ENCODE results near the gene MUC6.

Gene MUC6

DNA sequence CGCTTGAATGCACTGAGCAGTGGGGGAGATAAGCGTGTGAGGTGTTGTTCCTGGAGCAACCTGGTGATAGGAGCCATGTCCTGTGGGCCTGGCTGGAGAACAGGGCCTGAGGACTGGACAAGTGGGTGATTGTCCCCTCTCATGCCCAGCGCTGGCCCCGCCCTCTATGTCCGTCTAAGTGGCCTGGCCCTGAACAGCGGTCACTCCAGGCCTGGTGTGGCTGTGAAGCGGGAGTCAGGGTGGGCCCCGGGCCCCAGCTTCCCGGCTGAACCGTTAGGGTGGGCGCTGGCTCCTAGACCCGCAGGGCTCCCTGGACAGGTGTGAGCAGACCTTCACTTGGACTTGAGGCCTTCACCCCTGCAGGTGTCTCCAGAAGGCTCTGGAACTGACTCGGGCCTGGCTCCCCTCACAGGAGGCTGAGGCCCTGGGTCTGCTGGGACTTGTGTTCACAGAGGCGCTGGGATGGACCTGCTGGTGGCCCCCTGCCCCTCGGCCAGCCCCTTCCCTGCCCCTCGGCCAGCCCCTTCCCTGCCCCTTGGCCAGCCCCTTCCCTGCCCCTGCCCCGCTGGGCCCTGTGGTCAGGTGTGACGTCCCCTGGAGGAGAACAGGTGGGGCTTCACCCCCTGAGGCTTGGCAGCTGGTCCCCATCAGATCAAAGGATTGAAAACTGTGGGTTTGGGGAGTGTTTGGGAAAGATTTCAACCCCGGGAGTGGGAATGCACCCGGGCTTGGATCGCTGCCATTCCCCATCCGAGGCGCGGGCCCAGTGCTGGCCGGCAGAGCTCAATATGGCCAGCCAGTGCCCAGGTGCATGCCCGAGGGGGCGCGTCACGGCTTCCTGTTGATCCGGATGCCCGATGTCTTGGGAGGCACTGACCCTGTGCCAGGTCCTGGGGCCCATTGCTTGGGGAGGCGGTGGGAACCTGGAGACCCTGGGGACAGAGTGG is 3.2 kb upstream of the MUC6 start:
- H3K4me3 ChIP-seq (ENCODE audit: low read length), result no peak overlapping the region
- TF ChIP-seq, protein P1, sequence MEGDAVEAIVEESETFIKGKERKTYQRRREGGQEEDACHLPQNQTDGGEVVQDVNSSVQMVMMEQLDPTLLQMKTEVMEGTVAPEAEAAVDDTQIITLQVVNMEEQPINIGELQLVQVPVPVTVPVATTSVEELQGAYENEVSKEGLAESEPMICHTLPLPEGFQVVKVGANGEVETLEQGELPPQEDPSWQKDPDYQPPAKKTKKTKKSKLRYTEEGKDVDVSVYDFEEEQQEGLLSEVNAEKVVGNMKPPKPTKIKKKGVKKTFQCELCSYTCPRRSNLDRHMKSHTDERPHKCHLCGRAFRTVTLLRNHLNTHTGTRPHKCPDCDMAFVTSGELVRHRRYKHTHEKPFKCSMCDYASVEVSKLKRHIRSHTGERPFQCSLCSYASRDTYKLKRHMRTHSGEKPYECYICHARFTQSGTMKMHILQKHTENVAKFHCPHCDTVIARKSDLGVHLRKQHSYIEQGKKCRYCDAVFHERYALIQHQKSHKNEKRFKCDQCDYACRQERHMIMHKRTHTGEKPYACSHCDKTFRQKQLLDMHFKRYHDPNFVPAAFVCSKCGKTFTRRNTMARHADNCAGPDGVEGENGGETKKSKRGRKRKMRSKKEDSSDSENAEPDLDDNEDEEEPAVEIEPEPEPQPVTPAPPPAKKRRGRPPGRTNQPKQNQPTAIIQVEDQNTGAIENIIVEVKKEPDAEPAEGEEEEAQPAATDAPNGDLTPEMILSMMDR (IDR thresholded peaks at IDR 0.05; ENCODE audit: insufficient read depth, low read depth, low read length, missing control alignments), result no peak
- no peak for DNase-seq (ENCODE audit: low read depth)

DNA sequence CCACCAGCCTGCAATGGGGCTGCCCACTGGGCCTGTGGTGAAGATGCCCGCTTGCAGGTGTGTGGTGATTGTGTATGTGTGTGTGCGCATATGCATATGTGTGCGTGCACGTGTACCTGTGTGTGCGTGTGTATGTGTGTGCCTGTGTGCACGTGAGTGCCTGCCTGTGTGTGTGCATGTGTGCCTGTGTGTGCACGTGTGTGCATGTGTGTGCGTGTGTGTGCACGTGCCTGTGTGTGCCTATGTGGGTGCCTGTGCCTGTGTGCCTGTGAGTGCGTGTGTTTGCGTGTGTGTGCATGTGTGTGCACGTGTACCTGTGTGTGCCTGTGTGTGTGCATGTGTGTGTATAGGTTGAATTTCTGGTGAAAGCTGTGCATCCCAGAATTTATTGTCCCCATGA is 2.4 kb upstream of the MUC6 start:
- H3K4me3 ChIP-seq (ENCODE audit: low read length), result no peak overlapping the region
- TF ChIP-seq, protein P1 (IDR thresholded peaks at IDR 0.05; ENCODE audit: insufficient read depth, low read depth, low read length, missing control alignments), result no peak
- DNase-seq (ENCODE audit: low read depth), result no peak

DNA sequence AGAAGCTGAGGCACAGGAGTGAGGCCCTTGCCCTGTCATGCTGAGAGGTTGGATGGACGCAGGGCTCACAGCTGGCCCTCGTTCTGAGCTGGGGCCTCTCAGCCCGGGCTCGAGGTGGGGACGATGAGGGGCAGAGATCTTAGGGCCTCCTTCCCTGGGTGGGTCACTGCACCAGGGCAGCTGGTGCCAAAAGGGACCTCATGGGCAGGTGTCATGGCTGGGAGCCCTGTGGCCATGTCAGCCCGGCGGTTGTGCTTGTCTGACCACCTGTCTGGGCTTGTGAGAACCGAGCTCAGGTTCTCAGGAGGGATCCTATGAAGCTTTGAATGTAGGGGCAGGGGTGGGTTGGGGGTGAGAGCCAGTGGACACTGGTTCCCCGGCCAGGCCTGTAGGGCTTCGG is 1.8 kb upstream of the MUC6 start:
- TF ChIP-seq, protein P1 (IDR thresholded peaks at IDR 0.05; ENCODE audit: insufficient read depth, low read depth, low read length, missing control alignments), result no peak
- no peak overlapping the region for H3K4me3 ChIP-seq (ENCODE audit: low read length)
- DNase-seq (ENCODE audit: low read depth), result no peak

DNA sequence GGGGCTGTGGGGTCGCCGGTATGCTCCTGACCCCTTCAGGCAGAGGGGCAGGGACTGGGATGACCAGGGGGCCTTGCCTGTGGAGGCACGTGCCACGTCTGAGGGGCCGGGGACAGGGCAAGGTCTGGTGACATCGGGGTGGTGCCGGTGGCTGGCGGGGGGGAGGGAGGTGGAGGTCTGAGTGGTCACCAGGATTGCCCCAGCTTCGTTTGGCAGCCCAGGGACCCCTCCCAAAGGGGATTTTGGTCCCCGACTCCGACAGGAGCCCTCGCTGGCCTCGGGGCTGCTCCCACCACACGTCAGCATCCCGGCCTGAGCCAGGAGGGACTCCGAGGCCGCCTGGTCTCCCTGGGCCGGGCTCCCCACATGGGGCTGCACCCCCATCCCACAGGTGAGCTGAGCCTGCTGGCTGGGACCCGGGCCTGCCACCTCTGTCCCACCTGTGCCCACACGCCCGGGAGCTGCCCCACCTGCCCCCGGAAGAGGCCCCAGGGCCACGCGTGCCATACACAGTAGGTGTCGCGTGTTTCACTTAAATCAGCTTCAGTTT is 1.1 kb upstream of the MUC6 start:
- DNase-seq (ENCODE audit: low read depth), result no peak
- H3K4me3 ChIP-seq (ENCODE audit: low read length), result no peak overlapping the region
- TF ChIP-seq, protein P1 (IDR thresholded peaks at IDR 0.05; ENCODE audit: insufficient read depth, low read depth, low read length, missing control alignments), result no peak

DNA sequence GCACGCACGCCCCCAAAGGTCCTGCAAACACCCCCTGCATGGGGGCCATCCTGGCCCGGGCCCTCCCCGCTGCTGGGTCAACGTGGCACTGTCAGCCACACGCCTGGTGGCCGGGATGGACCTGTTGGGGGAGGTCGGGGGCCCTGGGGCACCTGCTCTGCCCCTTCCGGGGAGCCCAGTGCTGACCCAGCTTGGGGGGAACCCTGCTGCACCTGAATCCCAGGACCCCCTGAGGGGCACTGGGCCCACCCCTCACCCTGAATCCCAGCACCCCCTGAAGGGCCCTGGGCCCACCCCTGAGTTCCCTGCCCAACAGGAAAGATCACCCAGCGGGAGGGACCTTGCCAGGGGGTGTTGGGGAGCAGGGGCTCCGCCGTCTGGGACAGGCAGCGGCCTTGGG is 413 bp upstream of the MUC6 start:
- no peak for DNase-seq (ENCODE audit: low read depth)
- no peak overlapping the region for H3K4me3 ChIP-seq (ENCODE audit: low read length)
- TF ChIP-seq, protein P1 (IDR thresholded peaks at IDR 0.05; ENCODE audit: insufficient read depth, low read depth, low read length, missing control alignments), result no peak

DNA sequence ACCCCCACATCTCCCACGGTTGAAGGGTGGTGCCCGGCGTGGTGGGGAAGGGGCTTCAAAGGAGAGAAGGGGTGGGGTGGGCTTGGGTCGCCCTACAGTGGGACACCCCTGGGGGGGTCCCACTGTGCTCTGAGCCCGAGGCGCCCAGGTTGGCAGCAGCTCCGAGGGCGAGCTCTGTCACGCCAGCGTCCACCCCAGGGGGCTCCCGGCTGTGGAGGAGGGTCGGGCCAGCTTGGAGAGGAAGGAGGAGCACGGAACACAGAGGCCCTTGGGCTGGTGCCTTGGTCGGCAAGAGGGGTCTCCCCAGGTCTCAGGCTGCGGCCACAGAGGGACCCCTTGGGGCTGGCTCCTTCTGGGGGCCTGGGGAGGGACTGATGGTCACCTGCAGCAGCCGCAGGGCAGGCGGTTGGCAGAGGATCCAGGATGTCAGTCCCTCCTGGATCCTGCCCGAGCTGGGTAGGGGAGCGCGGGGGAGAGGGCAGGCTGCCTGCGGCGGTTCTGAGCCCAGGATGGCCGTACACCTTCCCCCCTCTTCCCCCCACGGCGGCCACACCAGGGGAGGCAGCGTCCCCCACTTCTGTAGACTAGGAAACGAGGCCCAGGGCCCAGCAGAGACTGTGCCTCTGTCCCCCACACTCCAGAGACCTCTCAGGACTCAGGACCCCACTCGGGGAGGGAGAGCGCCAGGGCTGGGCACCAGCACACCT is 788 bp downstream of the MUC6 start:
- TF ChIP-seq, protein P1 (IDR thresholded peaks at IDR 0.05; ENCODE audit: insufficient read depth, low read depth, low read length, missing control alignments), result no peak
- no peak overlapping the region for H3K4me3 ChIP-seq (ENCODE audit: low read length)
- no peak for DNase-seq (ENCODE audit: low read depth)

All from epithelial cell of esophagus (primary cell).